Body of pancreas (tissue), 4 donors: Measurements from ENCODE around the gene PAN2. TPM values are rescaled to one million over a fixed set of nuclear protein-coding genes. Genes with fewer than 3 reads are reported as not detected.
"Not testable (repeated sequence)": the region's sequence is repeated elsewhere in the genome, so short reads cannot be mapped to it uniquely, and the experiment has no call there.

Experiments used
- ATAC-seq: fragments of 150-250 bp; one replicate; pipeline ENCODE4 v1.9.1; 2016
- DNase-seq, 4 donors: peaks; one replicate each; pipeline ENCODE4 v3.0.0-alpha.2; 2019
- H3K27ac ChIP-seq, 4 donors: fragments of 200-600 bp; sonication (generic); 1 replicate in 3 of 4; 2 replicates in 1 of 4; pipeline versions ENCODE4 v1.5.1 to v1.6.1; 2016 to 2019; ENCODE audit warnings: mild to moderate bottlenecking in 1 of 4, mixed read lengths in 1 of 4, moderate library complexity in 1 of 4
- H3K27me3 ChIP-seq, 2 donors: fragments of 200-600 bp; sonication (generic); one replicate each; pipeline ENCODE4 v1.6.0; 2016; ENCODE audit warnings: mild to moderate bottlenecking in 1 of 2
- H3K36me3 ChIP-seq, 2 donors: fragments of 200-600 bp; sonication (generic); replicated peaks in 1 of 2; 2 replicates each; pipeline ENCODE4 v1.5.1; 2016; ENCODE audit warnings: low read depth in 2 of 2; ENCODE audit not compliant: insufficient read depth in 1 of 2
- H3K4me1 ChIP-seq: fragments of 200-600 bp; sonication (generic); one replicate; pipeline ENCODE4 v1.6.0; 2016
- H3K4me3 ChIP-seq, 2 donors: fragments of 200-600 bp; sonication (generic); 1 replicate in 1 of 2; 2 replicates in 1 of 2; pipeline ENCODE4 v1.5.1; 2016 to 2019
- H3K9me3 ChIP-seq, 3 donors: fragments of 200-600 bp; sonication (generic); 1 replicate in 2 of 3; 2 replicates in 1 of 3; pipeline ENCODE4 v1.5.1; 2016
- CTCF ChIP-seq, 7 experiments: fragments of 450-650 bp in 4 of 7; fragments of 200-600 bp in 3 of 7; sonication (generic) in 3 of 7; IDR thresholded peaks; one replicate each; pipeline ENCODE4 v1.5.1; 2016 to 2019; ENCODE audit warnings: antibody characterized with exemption in 7 of 7
- POLR2A ChIP-seq, 3 donors: fragments of 450-650 bp; IDR thresholded peaks; one replicate each; pipeline ENCODE4 v1.6.1; 2016; ENCODE audit warnings: antibody characterized with exemption in 3 of 3, mild to moderate bottlenecking in 2 of 3
- WGBS, 2 donors: methylation state at CpG; one replicate each; pipeline ENCODE4 v1.1.5; 2017; 5-methylcytosine and 5-hydroxymethylcytosine counted together
- intact Hi-C: fragments of 100-400 bp; cut with DNase I; formaldehyde crosslinking; loops from one replicate; pipeline ENCODE4 v1.15.1; 2023
- total RNA-seq, 2 donors: library from RNA; depleted of rRNA; stranded (reverse); fragments of >200 nt; gene quantifications; one replicate each; pipeline ENCODE4 v1.1.0, GENCODE V29; 2016

The PAN2 gene
- total RNA-seq, 2 donors from 2014 or later, result 47.2 to 59.0 TPM

GRCh38 chr12:56286044-56286830 is 47.6 kb downstream of the PAN2 start:
- H3K9me3 ChIP-seq, result no peaks in the 10 kb centered on the region
- ATAC-seq (peak; percentile 33), DNase-seq (peak in 1 of 4 donors; percentile 29)
- H3K27ac ChIP-seq, result peak overlapping the region in 1 of 4 donors; percentile 12
- H3K36me3 ChIP-seq, result peaks cover 3 to 14% of the 10 kb centered on the region in 2 donors
- WGBS, 2 donors, result 18 to 23% methylated on average over 4 of the region's 4 CpGs
- peaks cover 21% of the 10 kb centered on the region for H3K4me1 ChIP-seq
- H3K27me3 ChIP-seq, result no peaks in the 10 kb centered on the region
- intact Hi-C loops, result no loop called here
- no peak for TF ChIP-seq CTCF (IDR thresholded peaks at IDR 0.05)
- TF ChIP-seq POLR2A (IDR thresholded peaks at IDR 0.05), result no peak
- H3K4me3 ChIP-seq, result no peak overlapping the region

GRCh38 chr12:56284263-56284662 is 49.5 kb downstream of the PAN2 start:
- H3K27ac ChIP-seq, H3K9me3 ChIP-seq, H3K27me3 ChIP-seq, H3K4me3 ChIP-seq, intact Hi-C loops, DNase-seq, ATAC-seq: not testable (repeated sequence)
- WGBS, 2 donors, result 74 to 96% methylated on average over 5 of the region's 5 CpGs
- H3K4me1 ChIP-seq, result peaks cover 21% of the 10 kb centered on the region
- peaks cover 3 to 16% of the 10 kb centered on the region in 2 donors for H3K36me3 ChIP-seq

GRCh38 chr12:56282579-56282978 is 51.2 kb downstream of the PAN2 start:
- WGBS, 2 donors, result 98 to 100% methylated on average over 2 of the region's 2 CpGs
- intact Hi-C loops, result no loop called here
- no peaks in the 10 kb centered on the region for H3K9me3 ChIP-seq
- H3K36me3 ChIP-seq, result peaks cover 3 to 23% of the 10 kb centered on the region in 2 donors
- TF ChIP-seq CTCF (IDR thresholded peaks at IDR 0.05) (no peak), POLR2A (IDR thresholded peaks at IDR 0.05) (no peak)
- H3K4me3 ChIP-seq, result no peak overlapping the region
- no peak for DNase-seq
- H3K27ac ChIP-seq, result no peak overlapping the region
- H3K27me3 ChIP-seq, result no peaks in the 10 kb centered on the region
- H3K4me1 ChIP-seq, result peaks cover 21% of the 10 kb centered on the region
- no peak for ATAC-seq

- TF ChIP-seq POLR2A (IDR thresholded peaks at IDR 0.05) (no peak), CTCF (IDR thresholded peaks at IDR 0.05) (no peak)
- no peak overlapping the region for H3K4me3 ChIP-seq
- intact Hi-C loops, result no loop called here
- peaks cover 19% of the 10 kb centered on the region for H3K4me1 ChIP-seq
- H3K27me3 ChIP-seq, result no peaks in the 10 kb centered on the region
- H3K9me3 ChIP-seq, result no peaks in the 10 kb centered on the region
- DNase-seq, result no peak
- no peak for ATAC-seq
- WGBS, 2 donors, result 74 to 87% methylated on average over 6 of the region's 6 CpGs
- H3K27ac ChIP-seq, result no peak overlapping the region
- peaks cover 3 to 23% of the 10 kb centered on the region in 2 donors for H3K36me3 ChIP-seq
Measured at GRCh38 chr12:56282030-56282429, 51.8 kb downstream of the PAN2 start.

GRCh38 chr12:56280849-56281248 is 53.0 kb downstream of the PAN2 start:
- TF ChIP-seq CTCF (IDR thresholded peaks at IDR 0.05), result no peak
- no peak for TF ChIP-seq POLR2A (IDR thresholded peaks at IDR 0.05)
- H3K27me3 ChIP-seq, result no peaks in the 10 kb centered on the region
- intact Hi-C loops, result no loop called here
- H3K4me3 ChIP-seq, result no peak overlapping the region
- no peak overlapping the region for H3K27ac ChIP-seq
- H3K4me1 ChIP-seq, result peaks cover 9% of the 10 kb centered on the region
- no peak for DNase-seq
- no peaks in the 10 kb centered on the region for H3K9me3 ChIP-seq
- peaks cover 3 to 28% of the 10 kb centered on the region in 2 donors for H3K36me3 ChIP-seq
- no peak for ATAC-seq
